OCI-M1 (cell line): ENCODE measurements around the gene SIGLEC12.
A peak's percentile ranks its signal among the peaks of the same experiment; 100 is the strongest.
"Not testable (repeated sequence)": the region's sequence is repeated elsewhere in the genome, so short reads cannot be mapped to it uniquely, and the experiment has no call there.

Source experiments
- DNase-seq: peaks from one replicate; lab custom pipeline; 2025; lab: John Stamatoyannopoulos, UW

Gene SIGLEC12

GRCh38 chr19:51485960-51486660 lies 15.5 kb downstream of the SIGLEC12 start:
- DNase-seq, result no peak

- DNase-seq, result peak; percentile 78
Observed at GRCh38 chr19:51480590-51480989, 21.0 kb downstream of the SIGLEC12 start.

DNA sequence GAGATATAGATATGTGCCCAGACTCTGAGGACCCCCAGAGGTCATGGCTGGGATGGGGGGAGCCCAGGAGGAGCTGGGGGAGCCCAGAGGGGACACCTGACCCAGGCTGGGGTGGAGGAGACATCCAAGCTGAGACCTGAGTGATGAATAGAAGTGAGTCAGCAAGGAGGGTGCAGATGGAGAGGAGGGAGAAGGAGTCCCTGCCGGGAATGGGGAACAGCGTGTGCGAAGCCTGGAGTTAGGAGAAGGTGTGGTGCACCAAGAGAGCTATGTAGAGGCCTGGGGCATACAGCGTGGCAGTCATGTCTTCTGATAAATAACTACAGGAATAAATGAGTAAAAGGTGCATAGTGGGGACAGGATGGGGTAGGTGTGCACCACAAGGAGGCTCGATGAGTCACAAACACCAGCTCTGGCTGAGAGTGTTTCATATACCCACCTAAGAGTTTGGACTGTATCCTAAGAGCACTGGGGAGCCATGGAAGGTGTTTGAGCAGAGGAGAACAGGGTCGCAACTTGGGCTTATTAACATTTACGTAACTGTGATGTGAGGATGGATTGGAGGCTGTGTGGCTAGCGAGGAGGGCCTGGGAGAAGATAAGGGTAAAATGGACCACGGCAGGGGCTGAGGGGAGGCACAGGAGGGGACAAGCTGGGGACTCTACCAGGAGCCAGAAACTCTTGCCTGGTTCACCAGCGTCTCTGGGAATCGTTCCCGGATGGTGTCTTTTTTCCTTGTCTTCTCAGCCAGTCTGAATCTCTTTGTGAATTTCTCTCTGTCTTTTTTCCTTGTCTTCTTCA lies 21.9 kb downstream of the SIGLEC12 start:
- no peak for DNase-seq

- DNase-seq, result no peak
Observed at GRCh38 chr19:51478381-51479234, 23.0 kb downstream of the SIGLEC12 start, which contains the start of gene CEACAM18. Gene CEACAM18, plus strand, starts transcription at chr19:51478539.

- DNase-seq, result no peak
Observed at GRCh38 chr19:51477344-51477743, 24.3 kb downstream of the SIGLEC12 start.

GRCh38 chr19:51476164-51476563 lies 25.4 kb downstream of the SIGLEC12 start:
- no peak for DNase-seq

DNA sequence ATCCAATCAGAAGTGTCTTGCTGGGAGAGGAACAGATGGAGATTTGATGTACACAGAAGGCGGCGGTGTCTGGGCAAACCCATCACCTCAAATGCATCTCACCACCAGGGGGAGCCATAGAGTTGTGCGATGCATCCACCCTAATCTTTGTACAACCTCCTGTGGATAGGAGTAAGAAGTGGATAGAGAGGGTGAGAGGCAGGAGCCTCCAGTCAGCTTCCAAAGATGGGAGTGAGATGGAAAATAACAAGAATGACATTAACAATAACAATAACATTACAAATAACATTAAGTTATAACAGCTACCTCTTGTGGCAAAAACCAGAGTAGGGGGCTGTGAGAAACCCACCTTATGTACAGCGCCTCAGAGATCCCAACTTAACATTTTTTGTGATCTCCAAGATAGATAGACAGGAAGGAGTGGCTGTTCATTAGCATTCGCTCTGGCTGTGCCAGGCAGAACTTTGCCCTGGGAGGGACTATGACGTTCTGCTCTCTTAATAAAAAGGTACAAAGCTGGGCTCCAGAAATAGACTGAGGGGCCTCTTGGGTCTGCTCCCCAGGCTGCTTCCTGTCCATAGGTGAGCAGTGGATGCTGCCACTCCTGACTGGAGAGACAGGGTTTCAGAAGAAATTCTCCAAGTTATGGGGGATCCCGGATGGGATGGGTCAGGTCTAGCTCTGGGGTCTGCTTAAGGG lies 28.4 kb downstream of the SIGLEC12 start:
- DNase-seq, result peak; percentile 95

DNA sequence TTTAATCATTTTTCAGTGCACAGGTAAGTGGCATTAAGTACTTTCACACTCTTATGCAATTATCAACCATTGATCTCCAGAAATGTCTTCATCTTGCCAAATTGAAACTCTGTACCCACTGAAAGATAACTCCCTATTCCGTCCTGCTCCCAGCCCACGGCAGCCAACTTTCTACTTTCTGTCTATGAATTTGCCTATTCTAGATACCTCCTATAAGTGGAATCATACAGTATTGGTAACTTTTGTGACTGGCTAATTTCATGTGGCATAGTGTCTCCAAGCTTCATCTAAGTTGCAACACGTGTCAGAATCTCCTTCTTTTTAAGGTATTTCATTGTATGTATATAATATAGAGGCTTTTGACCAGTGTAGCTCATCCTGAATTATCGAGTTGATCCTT lies 29.0 kb downstream of the SIGLEC12 start:
- DNase-seq, result no peak

GRCh38 chr19:51471527-51471926 lies 30.1 kb downstream of the SIGLEC12 start:
- DNase-seq, result no peak

GRCh38 chr19:51470966-51471365 lies 30.6 kb downstream of the SIGLEC12 start:
- peak; percentile 70 for DNase-seq

GRCh38 chr19:51469629-51470028 lies 32.0 kb downstream of the SIGLEC12 start:
- DNase-seq, result no peak

- no peak for DNase-seq
Observed at GRCh38 chr19:51469162-51469561, 32.4 kb downstream of the SIGLEC12 start.

- DNase-seq, result no peak
Observed at GRCh38 chr19:51468545-51468920, 33.1 kb downstream of the SIGLEC12 start.

DNA sequence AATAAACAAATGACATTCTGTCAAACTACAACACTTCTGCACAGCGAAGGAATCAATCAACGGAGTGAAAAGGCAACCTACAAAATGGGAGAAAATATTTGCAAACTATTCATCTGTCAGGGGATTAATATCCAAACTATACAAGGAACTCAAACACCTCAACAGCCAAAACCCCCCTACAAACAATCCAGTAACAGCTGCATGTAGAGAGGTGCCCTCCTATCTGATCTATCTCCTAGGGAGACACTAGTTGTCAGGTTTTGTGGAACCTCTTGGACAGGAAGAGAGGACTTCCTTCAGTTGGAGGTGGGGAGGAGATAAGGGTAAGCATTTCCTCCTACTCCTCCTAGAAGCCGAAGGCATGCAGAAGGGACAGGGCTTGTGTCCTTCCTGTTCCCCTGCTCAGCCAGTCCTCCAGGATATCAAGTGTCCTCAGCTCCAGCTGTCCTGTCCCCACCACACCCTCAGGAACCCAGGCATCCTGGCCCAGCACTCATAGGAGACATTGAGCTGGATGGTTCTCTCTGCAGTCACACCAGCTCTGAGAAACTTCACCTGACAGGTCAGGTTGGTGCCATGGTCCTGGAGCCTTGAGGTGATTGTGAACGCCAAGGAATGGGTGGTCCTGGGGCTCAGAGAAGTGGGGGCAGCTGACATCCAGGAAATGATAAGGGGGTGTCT lies 33.6 kb downstream of the SIGLEC12 start:
- peak; percentile 79 for DNase-seq

- peak; percentile 39 for DNase-seq
Observed at GRCh38 chr19:51466723-51467122, 34.9 kb downstream of the SIGLEC12 start.

DNA sequence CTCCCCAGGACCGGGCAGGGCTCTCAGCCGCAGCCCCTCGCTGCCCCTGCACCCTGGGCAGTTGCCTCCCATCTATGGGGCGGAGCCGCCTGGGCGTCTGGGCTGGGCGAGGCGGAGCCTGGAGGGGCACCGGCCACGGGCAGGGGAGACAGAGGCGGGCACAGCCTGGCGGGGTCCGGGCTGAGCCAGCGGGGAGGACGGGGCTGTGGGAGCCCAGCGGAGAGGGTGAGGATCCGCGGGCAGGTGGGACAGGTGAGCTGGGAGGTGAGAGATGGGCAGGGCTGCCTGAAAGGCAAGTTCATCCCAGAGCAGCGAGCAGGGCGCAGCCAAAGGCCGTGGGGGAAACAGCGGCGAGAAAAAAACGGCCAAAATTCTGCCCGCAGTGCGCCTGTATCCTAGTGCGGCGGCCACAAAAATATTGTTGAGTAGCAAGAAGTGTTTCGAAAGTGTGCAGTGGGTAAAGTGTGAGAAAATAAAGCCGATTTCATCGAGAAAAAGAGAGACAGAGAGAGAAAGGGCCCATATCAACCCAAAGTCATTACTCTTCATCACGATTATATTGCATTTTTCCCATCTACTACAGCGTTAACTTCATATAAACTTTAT lies 37.5 kb downstream of the SIGLEC12 start:
- not testable (repeated sequence) for DNase-seq

GRCh38 chr19:51462681-51463080 lies 38.9 kb downstream of the SIGLEC12 start:
- no peak for DNase-seq

GRCh38 chr19:51462276-51462675 lies 39.3 kb downstream of the SIGLEC12 start:
- DNase-seq, result no peak

GRCh38 chr19:51461723-51462161 lies 39.9 kb downstream of the SIGLEC12 start:
- no peak for DNase-seq

- DNase-seq, result peak; percentile 85
Observed at GRCh38 chr19:51460164-51460992, 41.2 kb downstream of the SIGLEC12 start.
